Right lobe of liver (tissue), 6 donors: ENCODE measurements around the gene ALPG. TPM values are rescaled to one million over a fixed set of nuclear protein-coding genes. Genes with fewer than 3 reads are reported as not detected.
"Not testable (repeated sequence)": the region's sequence is repeated elsewhere in the genome, so short reads cannot be mapped to it uniquely, and the experiment has no call there.

Experiments used
- ATAC-seq, 4 donors: fragments of 200-7000 bp; cut with Tn5 transposase; one replicate each; pipeline ENCODE4 v1.9.1; 2020; ENCODE audit warnings: mild to moderate bottlenecking in 4 of 4, moderate library complexity in 4 of 4
- DNase-seq, 3 donors: peaks; one replicate each; pipeline ENCODE4 v3.0.0-alpha.2; 2020
- H3K27ac ChIP-seq, 3 donors: fragments of 200-600 bp; one replicate each; pipeline ENCODE4 v1.8.0; 2022
- H3K27me3 ChIP-seq, 2 donors: fragments of 200-600 bp; one replicate each; pipeline ENCODE4 v1.8.0; 2022
- H3K36me3 ChIP-seq, 4 donors: fragments of 200-600 bp; sonication (generic) in 1 of 4; one replicate each; pipeline versions ENCODE4 v1.5.1 to v1.8.0; 2017 to 2022; ENCODE audit warnings: control low read depth in 1 of 4
- H3K4me1 ChIP-seq, 4 donors: fragments of 200-600 bp; sonication (generic) in 1 of 4; one replicate each; pipeline versions ENCODE4 v1.5.1 to v1.8.0; 2017 to 2022; ENCODE audit warnings: control low read depth in 1 of 4
- H3K4me3 ChIP-seq, 3 donors: fragments of 200-600 bp; one replicate each; pipeline ENCODE4 v1.8.0; 2022
- H3K9me3 ChIP-seq, 4 donors: fragments of 200-600 bp; sonication (generic) in 1 of 4; one replicate each; pipeline versions ENCODE4 v1.5.1 to v1.8.0; 2017 to 2022; ENCODE audit warnings: control low read depth in 1 of 4
- POLR2A ChIP-seq: fragments of 450-650 bp; IDR thresholded peaks from one replicate; pipeline ENCODE4 v1.6.1; 2017; ENCODE audit warnings: antibody characterized with exemption, mild to moderate bottlenecking
- WGBS: methylation state at CpG from one replicate; pipeline ENCODE4 v1.1.6; 2018; ENCODE audit warnings: low coverage, low lambda C conversion rate; ENCODE audit not compliant: insufficient coverage; ENCODE audit errors: missing lambda C conversion rate; 5-methylcytosine and 5-hydroxymethylcytosine counted together
- intact Hi-C, 2 donors: fragments of 100-400 bp; cut with DNase I; formaldehyde crosslinking; loops; one replicate each; pipeline versions ENCODE4 v1.11.2 to v1.14.1; 2022
- total RNA-seq, 6 experiments: library from RNA; depleted of rRNA in 2 of 6; stranded (reverse); fragments of >200 nt in 2 of 6; fragmentation: NEBNext Ultra II Directional in 3 of 6; extraction: Animal tissue kit (Norgen Biotek cat#: 25700) in 3 of 6; gene quantifications; one replicate each; pipeline versions ENCODE4 v1.1.0 to v1.2.4, GENCODE V29; 2016 to 2023
- TF ChIP-seq, protein P1 (sequence below), 4 donors: fragments of 200-600 bp in 3 of 4; fragments of 450-650 bp in 1 of 4; IDR thresholded peaks; one replicate each; pipeline versions ENCODE4 v1.5.1 to v1.8.0; 2016 to 2022; ENCODE audit warnings: antibody characterized with exemption in 4 of 4, mild to moderate bottlenecking in 2 of 4
- donor health status: DM: no; HTN: yes; CAD: no.
- donor health status: DM: no; HTN: no; CAD: no.
- donor health status: DM: no; HTN: no; CAD: no.
- donor health status: DM: no; HTN: yes; CAD: no.
- donor health status: DM: no; HTN: yes; CAD: no.

Gene ALPG
- total RNA-seq, 6 experiments from 2014 or later: not detected

GRCh38 chr2:232421189-232421785 is 14.6 kb downstream of the ALPG start:
- intact Hi-C loops: no loop called here
- WGBS: 28% methylated on average over 8 of the region's 22 CpGs
- H3K27me3 ChIP-seq: peaks cover 21 to 27% of the 10 kb centered on the region in 2 donors
- H3K4me1 ChIP-seq: peaks cover 0 to 10% (median 4%) of the 10 kb centered on the region in 4 donors
- peak overlapping the region in 1 of 3 donors; percentile 31 for H3K4me3 ChIP-seq
- DNase-seq: no peak
- H3K9me3 ChIP-seq: no peaks in the 10 kb centered on the region
- no peak overlapping the region for H3K27ac ChIP-seq
- TF ChIP-seq POLR2A: no peak
- TF ChIP-seq, protein P1, sequence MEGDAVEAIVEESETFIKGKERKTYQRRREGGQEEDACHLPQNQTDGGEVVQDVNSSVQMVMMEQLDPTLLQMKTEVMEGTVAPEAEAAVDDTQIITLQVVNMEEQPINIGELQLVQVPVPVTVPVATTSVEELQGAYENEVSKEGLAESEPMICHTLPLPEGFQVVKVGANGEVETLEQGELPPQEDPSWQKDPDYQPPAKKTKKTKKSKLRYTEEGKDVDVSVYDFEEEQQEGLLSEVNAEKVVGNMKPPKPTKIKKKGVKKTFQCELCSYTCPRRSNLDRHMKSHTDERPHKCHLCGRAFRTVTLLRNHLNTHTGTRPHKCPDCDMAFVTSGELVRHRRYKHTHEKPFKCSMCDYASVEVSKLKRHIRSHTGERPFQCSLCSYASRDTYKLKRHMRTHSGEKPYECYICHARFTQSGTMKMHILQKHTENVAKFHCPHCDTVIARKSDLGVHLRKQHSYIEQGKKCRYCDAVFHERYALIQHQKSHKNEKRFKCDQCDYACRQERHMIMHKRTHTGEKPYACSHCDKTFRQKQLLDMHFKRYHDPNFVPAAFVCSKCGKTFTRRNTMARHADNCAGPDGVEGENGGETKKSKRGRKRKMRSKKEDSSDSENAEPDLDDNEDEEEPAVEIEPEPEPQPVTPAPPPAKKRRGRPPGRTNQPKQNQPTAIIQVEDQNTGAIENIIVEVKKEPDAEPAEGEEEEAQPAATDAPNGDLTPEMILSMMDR (IDR thresholded peaks at IDR 0.05): no peak
- ATAC-seq: peak in 3 of 4 donors; percentile 3 to 14 (median 8)
- H3K36me3 ChIP-seq: no peaks in the 10 kb centered on the region

- no peaks in the 10 kb centered on the region for H3K36me3 ChIP-seq
- no peak for ATAC-seq
- intact Hi-C loops: no loop called here
- H3K4me3 ChIP-seq: no peak overlapping the region
- H3K4me1 ChIP-seq: peaks cover 0 to 10% (median 4%) of the 10 kb centered on the region in 4 donors
- H3K27me3 ChIP-seq: peaks cover 21 to 27% of the 10 kb centered on the region in 2 donors
- H3K27ac ChIP-seq: no peak overlapping the region
- 93% methylated on average over 7 of the region's 10 CpGs for WGBS
- no peaks in the 10 kb centered on the region for H3K9me3 ChIP-seq
- TF ChIP-seq POLR2A: no peak
- TF ChIP-seq, protein P1 (IDR thresholded peaks at IDR 0.05): no peak
- DNase-seq: peak in 1 of 3 donors; percentile 28
Observed at GRCh38 chr2:232422051-232422450, 15.4 kb downstream of the ALPG start.

DNA sequence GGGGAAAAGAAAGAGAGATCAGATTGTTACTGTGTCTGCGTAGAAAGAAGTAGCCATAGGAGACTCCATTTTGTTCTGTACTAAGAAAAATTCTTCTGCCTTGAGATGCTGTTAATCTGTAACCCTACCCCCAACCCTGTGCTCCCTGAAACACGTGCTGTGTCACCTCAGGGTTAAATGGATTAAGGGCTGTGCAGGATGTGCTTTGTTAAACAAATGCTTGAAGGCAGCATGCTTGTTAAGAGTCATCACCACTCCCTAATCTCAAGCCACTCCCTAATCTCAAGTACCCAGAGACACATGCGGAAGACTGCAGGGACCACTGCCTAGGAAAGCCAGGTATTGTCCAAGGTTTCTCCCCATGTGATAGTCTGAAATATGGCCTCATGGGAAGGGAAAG is 16.4 kb downstream of the ALPG start:
- H3K36me3 ChIP-seq, H3K27ac ChIP-seq, H3K9me3 ChIP-seq, ATAC-seq, H3K4me3 ChIP-seq, intact Hi-C loops, H3K4me1 ChIP-seq: not testable (repeated sequence)
- 33% methylated on average over 2 of the region's 3 CpGs for WGBS
- peak in 1 of 3 donors; percentile 2 for DNase-seq
- H3K27me3 ChIP-seq: peaks cover 21 to 27% of the 10 kb centered on the region in 2 donors

DNA sequence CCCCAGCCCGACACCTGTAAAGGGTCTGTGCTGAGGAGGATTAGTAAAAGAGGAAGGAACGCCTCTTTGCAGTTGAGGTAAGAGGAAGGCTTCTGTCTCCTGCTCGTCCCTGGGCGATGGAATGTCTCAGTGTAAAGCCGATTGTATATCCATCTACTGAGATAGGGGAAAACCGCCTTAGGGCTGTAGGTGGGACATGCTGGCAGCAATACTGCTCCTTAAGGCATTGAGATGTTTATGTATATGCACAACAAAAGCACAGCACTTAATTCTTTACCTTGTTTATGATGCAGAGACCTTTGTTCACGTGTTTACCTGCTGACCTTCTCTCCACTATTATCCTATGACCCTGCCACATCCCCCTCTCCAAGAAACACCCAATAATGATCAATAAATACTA is 16.8 kb downstream of the ALPG start:
- H3K9me3 ChIP-seq, ATAC-seq, H3K4me1 ChIP-seq, H3K27ac ChIP-seq, H3K36me3 ChIP-seq, H3K4me3 ChIP-seq, intact Hi-C loops: not testable (repeated sequence)
- peaks cover 21 to 27% of the 10 kb centered on the region in 2 donors for H3K27me3 ChIP-seq
- DNase-seq: peak in 1 of 3 donors; percentile 4
- WGBS: 29% methylated on average over 5 of the region's 7 CpGs

DNA sequence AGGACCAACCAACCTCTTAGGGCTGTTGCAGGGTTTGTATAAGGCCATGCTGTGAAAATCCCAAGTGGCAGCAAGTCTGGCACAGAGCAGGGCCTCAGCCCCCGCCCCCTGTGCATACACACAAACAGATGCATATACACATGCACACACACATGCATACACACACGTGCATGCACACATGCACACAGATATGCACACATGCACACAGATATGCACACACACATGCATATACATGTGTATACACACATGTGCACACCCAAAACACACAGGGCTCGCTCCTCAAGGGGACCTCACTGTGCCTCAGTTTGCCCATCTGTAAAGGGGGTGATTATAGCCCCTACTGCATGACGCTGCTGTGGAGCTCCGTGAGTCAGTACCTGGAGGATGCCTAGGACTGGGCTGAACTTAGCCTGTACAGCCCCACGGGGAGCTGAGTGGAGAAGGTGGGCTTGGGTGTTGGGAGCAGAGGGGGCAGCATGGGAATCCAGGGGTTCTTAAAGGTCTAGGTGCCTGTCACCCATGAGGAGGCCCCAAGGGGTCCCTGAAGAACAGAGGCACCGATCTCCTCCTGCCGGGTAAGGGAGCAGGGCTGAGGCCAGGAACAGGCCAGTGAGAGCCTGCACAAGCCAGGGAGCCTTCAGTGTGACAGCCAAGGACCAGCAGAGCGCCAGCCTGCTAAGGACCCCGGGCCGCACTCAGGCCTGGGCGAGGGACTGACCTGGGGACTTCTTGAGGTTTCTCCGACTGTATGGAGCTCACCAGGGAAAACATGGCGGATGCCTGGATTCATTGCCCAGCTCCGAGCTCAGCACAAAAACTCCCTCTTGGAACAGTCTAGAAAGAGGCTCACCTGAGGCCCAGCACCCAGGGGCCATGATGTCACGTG is 25.3 kb downstream of the ALPG start:
- WGBS: 84% methylated on average over 5 of the region's 16 CpGs
- H3K4me1 ChIP-seq: no peaks in the 10 kb centered on the region
- DNase-seq (peak in 1 of 3 donors; percentile 40), ATAC-seq (peak in 1 of 4 donors; percentile 10)
- no peaks in the 10 kb centered on the region for H3K9me3 ChIP-seq
- intact Hi-C loops: loop anchor here (10.0 kb wide), 2 partner anchors 93 to 527 kb away; partner anchors contain the start of genes CHRND (in 1 of the 2) and PRSS56 (in 1 of the 2)
- H3K27ac ChIP-seq: no peak overlapping the region
- no peaks in the 10 kb centered on the region for H3K36me3 ChIP-seq
- TF ChIP-seq POLR2A: no peak
- TF ChIP-seq, protein P1 (IDR thresholded peaks at IDR 0.05): no peak
- H3K4me3 ChIP-seq: no peak overlapping the region
- no peaks in the 10 kb centered on the region for H3K27me3 ChIP-seq
